Ascending aorta (tissue), 2 donors: ENCODE data around the gene FSTL3. TPM values are rescaled to one million over a fixed set of nuclear protein-coding genes. Genes with fewer than 3 reads are reported as not detected.

Source experiments
- DNase-seq, 2 donors: peaks; one replicate each; pipeline ENCODE4 v3.0.0-alpha.2; 2019; ENCODE audit warnings: low spot score in 2 of 2
- H3K27ac ChIP-seq, 2 donors: fragments of 200-600 bp; sonication (generic); one replicate each; pipeline ENCODE4 v1.5.1; 2016 to 2017; ENCODE audit warnings: mild to moderate bottlenecking in 1 of 2
- H3K27me3 ChIP-seq: fragments of 200-600 bp; sonication (generic); one replicate; pipeline ENCODE4 v1.5.1; 2017
- H3K36me3 ChIP-seq, 2 donors: fragments of 200-600 bp; sonication (generic); one replicate each; pipeline ENCODE4 v1.5.1; 2016
- H3K4me1 ChIP-seq, 2 donors: fragments of 200-600 bp; sonication (generic); one replicate each; pipeline ENCODE4 v1.5.1; 2016 to 2017; ENCODE audit warnings: mild to moderate bottlenecking in 1 of 2
- H3K4me3 ChIP-seq, 2 donors: fragments of 200-600 bp; sonication (generic); one replicate each; pipeline ENCODE4 v1.5.1; 2016 to 2017; ENCODE audit warnings: mild to moderate bottlenecking in 1 of 2
- H3K9me3 ChIP-seq, 2 donors: fragments of 200-600 bp; sonication (generic); one replicate each; pipeline ENCODE4 v1.5.1; 2016
- intact Hi-C: fragments of 100-400 bp; cut with DNase I; formaldehyde crosslinking; loops from one replicate; pipeline ENCODE4 v1.15.1; 2023
- total RNA-seq: library from RNA; depleted of rRNA; stranded (reverse); fragments of >200 nt; gene quantifications from one replicate; pipeline ENCODE4 v1.1.0, GENCODE V29; 2016
- TF ChIP-seq, protein P1 (sequence below), 3 experiments: fragments of 200-600 bp in 2 of 3; fragments of 450-650 bp in 1 of 3; sonication (generic) in 2 of 3; IDR thresholded peaks; one replicate each; pipeline ENCODE4 v1.5.1; 2016 to 2019; ENCODE audit warnings: antibody characterized with exemption in 3 of 3, mild to moderate bottlenecking in 1 of 3, moderate library complexity in 1 of 3

FSTL3 gene
- total RNA-seq, 1 donor from 2014 or later, result 541 TPM

DNA sequence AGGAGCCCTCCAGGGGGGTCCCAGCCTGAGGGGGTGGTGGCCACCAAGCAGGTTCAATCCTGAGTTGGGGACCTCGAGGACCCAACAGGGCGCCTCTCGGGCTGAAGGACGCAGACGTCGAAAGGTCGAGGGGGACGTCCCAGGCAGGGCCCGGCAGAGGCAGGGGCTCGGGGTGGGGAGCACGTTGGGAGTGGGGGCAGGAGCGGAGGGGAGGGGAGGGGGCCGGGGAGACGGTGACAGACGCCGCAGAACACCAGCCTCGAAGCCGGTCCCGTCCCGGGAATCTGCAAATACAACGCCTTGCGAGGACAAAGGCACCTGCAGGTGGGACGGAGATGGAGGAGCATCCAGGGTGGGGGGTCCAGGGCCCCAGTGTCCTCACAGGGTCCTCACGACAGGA, 32.5 kb upstream of the FSTL3 start:
- no peak overlapping the region for H3K27ac ChIP-seq

GRCh38 chr19:644363-644762, 31.8 kb upstream of the FSTL3 start:
- peaks cover 39 to 43% of the 10 kb centered on the region in 2 donors for H3K36me3 ChIP-seq
- TF ChIP-seq, protein P1, sequence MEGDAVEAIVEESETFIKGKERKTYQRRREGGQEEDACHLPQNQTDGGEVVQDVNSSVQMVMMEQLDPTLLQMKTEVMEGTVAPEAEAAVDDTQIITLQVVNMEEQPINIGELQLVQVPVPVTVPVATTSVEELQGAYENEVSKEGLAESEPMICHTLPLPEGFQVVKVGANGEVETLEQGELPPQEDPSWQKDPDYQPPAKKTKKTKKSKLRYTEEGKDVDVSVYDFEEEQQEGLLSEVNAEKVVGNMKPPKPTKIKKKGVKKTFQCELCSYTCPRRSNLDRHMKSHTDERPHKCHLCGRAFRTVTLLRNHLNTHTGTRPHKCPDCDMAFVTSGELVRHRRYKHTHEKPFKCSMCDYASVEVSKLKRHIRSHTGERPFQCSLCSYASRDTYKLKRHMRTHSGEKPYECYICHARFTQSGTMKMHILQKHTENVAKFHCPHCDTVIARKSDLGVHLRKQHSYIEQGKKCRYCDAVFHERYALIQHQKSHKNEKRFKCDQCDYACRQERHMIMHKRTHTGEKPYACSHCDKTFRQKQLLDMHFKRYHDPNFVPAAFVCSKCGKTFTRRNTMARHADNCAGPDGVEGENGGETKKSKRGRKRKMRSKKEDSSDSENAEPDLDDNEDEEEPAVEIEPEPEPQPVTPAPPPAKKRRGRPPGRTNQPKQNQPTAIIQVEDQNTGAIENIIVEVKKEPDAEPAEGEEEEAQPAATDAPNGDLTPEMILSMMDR (IDR thresholded peaks at IDR 0.05), result no peak
- no peak overlapping the region for H3K27ac ChIP-seq

More for the DNA sequence above, 32.5 kb upstream of the FSTL3 start:
- Histone ChIP-seq H3K27me3 (no peaks in the 10 kb centered on the region), H3K36me3 (peaks cover 33 to 36% of the 10 kb centered on the region in 2 donors), H3K4me3 (no peak overlapping the region), H3K9me3 (no peaks in the 10 kb centered on the region), H3K4me1 (peaks cover 6 to 10% of the 10 kb centered on the region in 2 donors)
- TF ChIP-seq, protein P1 (IDR thresholded peaks at IDR 0.05), result no peak
- no peak for DNase-seq
- intact Hi-C loops, result no loop called here

GRCh38 chr19:644789-645188, 31.4 kb upstream of the FSTL3 start:
- TF ChIP-seq, protein P1 (IDR thresholded peaks at IDR 0.05), result no peak
- peaks cover 44 to 47% of the 10 kb centered on the region in 2 donors for H3K36me3 ChIP-seq
- no peak overlapping the region for H3K4me3 ChIP-seq
- no peaks in the 10 kb centered on the region for H3K9me3 ChIP-seq
- H3K4me1 ChIP-seq, result peaks cover 3 to 4% of the 10 kb centered on the region in 2 donors
- intact Hi-C loops, result no loop called here
- H3K27ac ChIP-seq, result no peak overlapping the region
- H3K27me3 ChIP-seq, result no peaks in the 10 kb centered on the region
- DNase-seq, result no peak

More at GRCh38 chr19:644363-644762, 31.8 kb upstream of the FSTL3 start:
- Histone ChIP-seq H3K9me3 (no peaks in the 10 kb centered on the region), H3K27me3 (no peaks in the 10 kb centered on the region), H3K4me1 (peaks cover 3 to 4% of the 10 kb centered on the region in 2 donors), H3K4me3 (no peak overlapping the region)
- DNase-seq, result no peak
- intact Hi-C loops, result no loop called here

- DNase-seq, result no peak
- no peaks in the 10 kb centered on the region for H3K27me3 ChIP-seq
- H3K4me1 ChIP-seq, result no peaks in the 10 kb centered on the region
- H3K27ac ChIP-seq, result no peak overlapping the region
- peaks cover 57% of the 10 kb centered on the region in 2 donors for H3K36me3 ChIP-seq
- no peak overlapping the region for H3K4me3 ChIP-seq
- no peaks in the 10 kb centered on the region for H3K9me3 ChIP-seq
- intact Hi-C loops, result no loop called here
- TF ChIP-seq, protein P1 (IDR thresholded peaks at IDR 0.05), result no peak
Measured at GRCh38 chr19:645912-646778, 30.0 kb upstream of the FSTL3 start.

GRCh38 chr19:646779-647565, 29.2 kb upstream of the FSTL3 start:
- H3K27me3 ChIP-seq, result no peaks in the 10 kb centered on the region
- intact Hi-C loops, result no loop called here
- H3K36me3 ChIP-seq, result peaks cover 65 to 66% of the 10 kb centered on the region in 2 donors
- no peak for DNase-seq
- H3K4me3 ChIP-seq, result no peak overlapping the region
- no peaks in the 10 kb centered on the region for H3K4me1 ChIP-seq
- TF ChIP-seq, protein P1 (IDR thresholded peaks at IDR 0.05), result no peak
- no peak overlapping the region for H3K27ac ChIP-seq
- no peaks in the 10 kb centered on the region for H3K9me3 ChIP-seq
